ENCODE results near the gene OR6S1.
A peak's percentile ranks its signal among the peaks of the same experiment; 100 is the strongest.

The OR6S1 gene

DNA sequence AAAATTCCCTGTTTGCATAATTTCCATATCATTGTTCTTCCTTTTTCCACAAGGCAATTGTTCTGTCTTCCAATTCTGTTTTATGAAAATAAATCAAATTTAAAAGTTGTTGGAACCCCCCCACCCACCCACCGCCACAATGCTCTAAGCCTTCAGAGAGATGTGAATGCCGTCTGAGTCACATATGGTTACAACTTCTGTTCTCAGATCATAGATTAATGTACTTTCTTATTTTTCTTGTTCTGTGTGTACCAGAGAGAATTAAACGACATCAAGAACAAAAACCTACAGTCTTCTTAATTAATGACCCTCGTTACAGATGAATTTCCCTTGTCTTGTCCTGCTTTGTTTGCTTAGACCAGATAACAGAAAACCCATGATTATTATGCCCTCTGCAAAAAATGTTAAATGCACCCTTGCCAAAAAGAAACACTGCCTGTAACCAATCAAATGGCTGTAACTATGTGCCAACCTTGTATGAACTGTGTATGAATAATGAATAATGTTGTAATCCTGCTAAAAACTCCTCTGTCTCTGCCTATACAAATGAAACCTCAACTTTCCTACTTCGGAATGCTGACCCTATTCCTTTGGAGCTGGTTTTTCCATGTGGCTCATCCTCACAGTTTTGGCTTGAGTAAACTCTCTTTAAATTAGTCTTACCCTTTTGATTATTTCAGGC is 14.0 kb downstream of the OR6S1 start:
- peaks cover 0 to 68% (median 42%) of the 10 kb centered on the region in 4 donors for H3K4me1 ChIP-seq

DNA sequence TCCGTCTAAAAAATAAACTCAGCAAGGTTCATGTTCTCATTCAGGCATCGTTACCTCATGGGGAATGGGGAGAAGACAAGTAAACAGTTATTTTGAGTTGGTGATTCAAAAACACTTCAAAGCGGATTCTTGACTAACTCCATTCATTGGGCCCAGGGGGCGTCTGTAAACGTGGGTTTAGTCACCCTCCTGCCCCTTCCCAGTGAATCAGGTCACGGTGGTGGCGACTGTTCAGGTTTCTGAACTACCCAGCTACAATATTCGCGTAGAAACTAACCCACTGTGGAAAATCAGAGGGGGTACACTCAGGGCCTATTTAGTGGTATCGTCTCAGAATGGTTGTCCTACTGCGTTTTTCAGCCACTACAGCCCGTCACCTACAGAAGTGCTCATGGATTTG is 15.2 kb downstream of the OR6S1 start:
- no peaks in the 10 kb centered on the region for H3K36me3 ChIP-seq
- peak overlapping the region; percentile 36 to 41 for H3K4me3 ChIP-seq
- H3K9me3 ChIP-seq: no peaks in the 10 kb centered on the region
- intact Hi-C loops (cut with DNase I; ENCODE audit: low total_unique reads): loop anchor here (5.0 kb wide), 1 partner anchor 61 kb away; the partner anchor contains the start of gene ANG
- H3K4me1 ChIP-seq: peaks cover 0 to 56% (median 30%) of the 10 kb centered on the region in 4 donors
- H3K27ac ChIP-seq: no peak overlapping the region
- no peak for DNase-seq
- TF ChIP-seq, protein P1, sequence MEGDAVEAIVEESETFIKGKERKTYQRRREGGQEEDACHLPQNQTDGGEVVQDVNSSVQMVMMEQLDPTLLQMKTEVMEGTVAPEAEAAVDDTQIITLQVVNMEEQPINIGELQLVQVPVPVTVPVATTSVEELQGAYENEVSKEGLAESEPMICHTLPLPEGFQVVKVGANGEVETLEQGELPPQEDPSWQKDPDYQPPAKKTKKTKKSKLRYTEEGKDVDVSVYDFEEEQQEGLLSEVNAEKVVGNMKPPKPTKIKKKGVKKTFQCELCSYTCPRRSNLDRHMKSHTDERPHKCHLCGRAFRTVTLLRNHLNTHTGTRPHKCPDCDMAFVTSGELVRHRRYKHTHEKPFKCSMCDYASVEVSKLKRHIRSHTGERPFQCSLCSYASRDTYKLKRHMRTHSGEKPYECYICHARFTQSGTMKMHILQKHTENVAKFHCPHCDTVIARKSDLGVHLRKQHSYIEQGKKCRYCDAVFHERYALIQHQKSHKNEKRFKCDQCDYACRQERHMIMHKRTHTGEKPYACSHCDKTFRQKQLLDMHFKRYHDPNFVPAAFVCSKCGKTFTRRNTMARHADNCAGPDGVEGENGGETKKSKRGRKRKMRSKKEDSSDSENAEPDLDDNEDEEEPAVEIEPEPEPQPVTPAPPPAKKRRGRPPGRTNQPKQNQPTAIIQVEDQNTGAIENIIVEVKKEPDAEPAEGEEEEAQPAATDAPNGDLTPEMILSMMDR (IDR thresholded peaks at IDR 0.05): no peak
- peaks cover 0 to 5% of the 10 kb centered on the region in 2 donors for H3K27me3 ChIP-seq

More for the DNA sequence above, 14.0 kb downstream of the OR6S1 start:
- Histone ChIP-seq H3K4me3 (no peak overlapping the region), H3K27ac (no peak overlapping the region), H3K27me3 (peaks cover 0 to 4% of the 10 kb centered on the region in 2 donors), H3K36me3 (no peaks in the 10 kb centered on the region), H3K9me3 (no peaks in the 10 kb centered on the region)
- intact Hi-C loops (cut with DNase I; ENCODE audit: low total_unique reads): loop anchor here (5.0 kb wide), 1 partner anchor 60 kb away; the partner anchor contains the start of gene ANG
- TF ChIP-seq, protein P1 (IDR thresholded peaks at IDR 0.05): no peak
- no peak for DNase-seq

DNA sequence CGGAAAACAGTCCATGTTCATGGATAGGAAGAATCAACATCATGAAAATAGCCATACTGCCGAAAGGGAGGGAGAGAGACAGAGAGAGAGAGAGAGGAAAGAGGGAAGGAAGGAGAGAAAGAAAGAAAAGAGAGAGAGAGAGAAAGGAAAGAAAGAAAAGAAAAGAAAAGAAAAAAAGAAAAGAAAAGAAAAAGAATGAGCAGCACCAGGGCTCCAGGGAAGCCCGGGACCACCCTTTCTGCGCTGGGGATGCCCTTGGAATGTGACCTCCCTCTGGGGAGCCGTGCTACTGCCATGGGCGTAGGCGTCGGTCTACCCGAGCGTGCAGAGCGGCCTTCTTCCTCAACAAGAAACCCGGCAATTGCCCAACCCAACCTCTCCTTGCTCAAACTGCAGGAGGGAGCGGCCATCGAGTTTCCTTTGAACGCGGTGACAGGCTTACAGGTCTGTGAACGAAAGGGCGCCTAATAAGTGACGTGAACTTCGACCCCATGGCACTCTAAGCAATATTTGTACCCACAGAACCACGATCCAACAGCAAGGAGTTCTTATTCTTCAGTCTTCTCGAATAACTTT is 16.9 kb downstream of the OR6S1 start:
- Histone ChIP-seq H3K27me3 (peaks cover 0 to 5% of the 10 kb centered on the region in 2 donors), H3K9me3 (no peaks in the 10 kb centered on the region), H3K4me3 (peak overlapping the region; percentile 36 to 41), H3K36me3 (no peaks in the 10 kb centered on the region), H3K27ac (peak overlapping the region in 1 of 2 donors; percentile 1), H3K4me1 (peaks cover 0 to 48% (median 25%) of the 10 kb centered on the region in 4 donors)
- peak in 1 of 2 donors; percentile 65 for DNase-seq
- TF ChIP-seq, protein P1 (IDR thresholded peaks at IDR 0.05): no peak
- intact Hi-C loops (cut with DNase I; ENCODE audit: low total_unique reads): loop anchor here (5.0 kb wide), 1 partner anchor 63 kb away; the partner anchor contains the start of gene ANG

DNA sequence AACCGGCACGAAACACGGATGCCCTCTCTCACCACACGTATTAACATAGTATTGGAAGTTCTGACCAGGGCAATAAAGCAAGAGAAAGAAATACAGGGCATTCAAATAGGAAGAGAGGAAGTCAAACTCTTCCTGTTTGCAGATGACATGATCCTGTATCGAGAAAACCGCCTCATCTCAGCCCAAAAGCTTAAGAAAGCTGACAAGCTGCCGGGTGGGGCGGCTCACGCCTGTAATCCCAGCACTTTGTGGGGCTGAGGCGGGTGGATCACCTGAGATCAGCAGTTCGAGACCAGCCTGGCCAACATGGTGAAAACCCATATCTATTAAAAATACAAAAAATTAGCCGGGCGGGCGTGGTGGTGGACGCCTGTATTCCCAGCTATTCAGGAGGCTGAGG is 17.7 kb downstream of the OR6S1 start:
- Histone ChIP-seq H3K9me3 (no peaks in the 10 kb centered on the region), H3K36me3 (no peaks in the 10 kb centered on the region), H3K4me1 (peaks cover 0 to 48% (median 25%) of the 10 kb centered on the region in 4 donors), H3K4me3 (no peak overlapping the region), H3K27ac (no peak overlapping the region), H3K27me3 (peaks cover 0 to 5% of the 10 kb centered on the region in 2 donors)
- intact Hi-C loops (cut with DNase I; ENCODE audit: low total_unique reads): no loop called here
- TF ChIP-seq, protein P1 (IDR thresholded peaks at IDR 0.05): no peak
- DNase-seq: no peak

DNA sequence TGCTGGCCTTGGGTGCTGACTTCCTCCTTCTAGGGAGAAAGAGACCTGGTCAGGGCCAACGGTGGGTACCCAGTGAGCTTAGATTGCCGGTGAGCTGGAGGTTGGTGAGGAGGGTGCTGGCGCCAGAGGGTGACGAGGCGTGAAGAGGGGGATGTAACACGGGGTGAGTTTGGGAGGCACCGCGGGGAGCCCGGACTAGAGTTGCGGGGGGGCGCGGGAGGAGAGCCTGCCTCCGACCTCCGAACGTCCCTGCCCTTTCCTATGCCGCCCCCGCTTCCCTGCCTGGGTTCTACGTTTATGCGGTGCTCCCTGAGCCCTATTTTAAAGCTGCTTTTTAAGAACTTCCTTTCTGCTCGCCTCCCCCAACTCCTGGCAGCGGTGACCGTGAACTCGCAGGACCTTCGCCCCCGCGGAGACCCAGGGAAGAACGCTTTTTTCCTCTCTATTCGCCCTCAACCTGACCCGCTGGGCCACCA is 18.6 kb downstream of the OR6S1 start:
- intact Hi-C loops (cut with DNase I; ENCODE audit: low total_unique reads): no loop called here
- peaks cover 0 to 5% of the 10 kb centered on the region in 2 donors for H3K27me3 ChIP-seq
- no peak for DNase-seq
- H3K9me3 ChIP-seq: no peaks in the 10 kb centered on the region
- no peaks in the 10 kb centered on the region for H3K36me3 ChIP-seq
- H3K27ac ChIP-seq: no peak overlapping the region
- peaks cover 0 to 48% (median 25%) of the 10 kb centered on the region in 4 donors for H3K4me1 ChIP-seq
- TF ChIP-seq, protein P1 (IDR thresholded peaks at IDR 0.05): no peak
- H3K4me3 ChIP-seq: no peak overlapping the region

Measured in tibial artery (tissue), 4 donors.